B cell (primary cell): ENCODE data around the gene ABCG5. TPM values are rescaled to one million over a fixed set of nuclear protein-coding genes. Genes with fewer than 3 reads are reported as not detected.

Experiments
- ATAC-seq: fragments of 200-7000 bp; cut with Tn5 transposase; one replicate; pipeline ENCODE4 v1.10.0; 2021; ENCODE audit warnings: low read depth, mild to moderate bottlenecking, moderate number of reproducible peaks, moderate library complexity
- CTCF ChIA-PET: fragments of 350-600 bp; sonication (Branson Sonifier 250); formaldehyde crosslinking; loops from one replicate; lab custom pipeline; 2021; ENCODE audit warnings: antibody characterized with exemption, inconsistent platforms; lab: Charles Lee
- POLR2A ChIA-PET: fragments of 350-600 bp; sonication (Branson Sonifier 250); formaldehyde crosslinking; loops from one replicate; lab custom pipeline; 2021; ENCODE audit warnings: antibody characterized with exemption; lab: Charles Lee
- DNase-seq: peaks from one replicate; pipeline ENCODE4 v3.0.0; 2013
- H2AFZ ChIP-seq: 2 replicates; pipeline ENCODE4 v1.6.1; 2012; ENCODE audit warnings: mild to moderate bottlenecking, low read depth, low read length; ENCODE audit not compliant: insufficient read depth, poor library complexity, severe bottlenecking
- H3K27ac ChIP-seq, 2 donors: 1 replicate in 1 of 2; 2 replicates in 1 of 2; pipeline ENCODE4 v1.5.1; 2012 to 2013; ENCODE audit warnings: low read length in 2 of 2, mild to moderate bottlenecking in 2 of 2, moderate library complexity in 1 of 2
- H3K27me3 ChIP-seq, 4 experiments: fragments of 200-600 bp in 1 of 4; sonication (generic) in 1 of 4; replicated peaks in 1 of 4; 1 replicate in 2 of 4; 2 replicates in 2 of 4; pipeline versions ENCODE4 v1.6.1 to v1.7.0; 2013 to 2016; ENCODE audit warnings: low read length in 3 of 4, mild to moderate bottlenecking in 2 of 4, mixed read lengths in 1 of 4, moderate library complexity in 1 of 4; ENCODE audit not compliant: insufficient read depth in 4 of 4, control insufficient read depth in 3 of 4; ENCODE audit errors: control extremely low read depth in 1 of 4
- H3K36me3 ChIP-seq, 2 experiments: replicated peaks in 1 of 2; 1 replicate in 1 of 2; 2 replicates in 1 of 2; pipeline versions ENCODE4 v1.6.1 to v1.7.1; 2013; ENCODE audit warnings: low read length in 1 of 2; ENCODE audit not compliant: insufficient read depth in 2 of 2, control insufficient read depth in 1 of 2; ENCODE audit errors: control extremely low read depth in 1 of 2, extremely low read depth in 1 of 2
- H3K4me1 ChIP-seq, 2 donors: fragments of 200-600 bp in 1 of 2; sonication (generic) in 1 of 2; 1 replicate in 1 of 2; 2 replicates in 1 of 2; pipeline versions ENCODE4 v1.5.1 to v1.6.1; 2013 to 2017; ENCODE audit warnings: low read length in 2 of 2; ENCODE audit not compliant: control insufficient read depth in 2 of 2, insufficient read depth in 2 of 2
- H3K4me2 ChIP-seq: replicated peaks from 2 replicates; pipeline ENCODE3; 2012; ENCODE audit warnings: mild to moderate bottlenecking, low read depth, low read length; ENCODE audit not compliant: poor library complexity, severe bottlenecking
- H3K4me3 ChIP-seq, 5 experiments: fragments of 200-600 bp in 1 of 5; sonication (generic) in 1 of 5; 1 replicate in 3 of 5; 2 replicates in 2 of 5; pipeline versions ENCODE4 v1.5.1 to v1.7.0; 2011 to 2016; ENCODE audit warnings: low read length in 4 of 5, mild to moderate bottlenecking in 4 of 5, low read depth in 2 of 5, control low read depth in 1 of 5, moderate library complexity in 1 of 5; ENCODE audit not compliant: insufficient read depth in 1 of 5; ENCODE audit errors: control extremely low read depth in 1 of 5, extremely low read depth in 1 of 5
- H3K79me2 ChIP-seq: fragments of 200-600 bp; sonication (generic); one replicate; pipeline ENCODE4 v1.6.0; 2016; ENCODE audit warnings: low read length; ENCODE audit not compliant: control insufficient read depth, insufficient read depth
- H3K9ac ChIP-seq: fragments of 200-600 bp; sonication (generic); 2 replicates; pipeline ENCODE4 v1.6.1; 2017; ENCODE audit warnings: mild to moderate bottlenecking, low read length, moderate library complexity
- H3K9me3 ChIP-seq, 3 donors: one replicate each; pipeline versions ENCODE4 v1.6.1 to v1.7.1; 2013; ENCODE audit warnings: low read length in 2 of 3; ENCODE audit not compliant: control insufficient read depth in 2 of 3, insufficient read depth in 1 of 3; ENCODE audit errors: control extremely low read depth in 1 of 3
- H4K20me1 ChIP-seq: 2 replicates; pipeline ENCODE4 v1.6.0; 2012; ENCODE audit warnings: mild to moderate bottlenecking, low read length; ENCODE audit not compliant: insufficient read depth, control insufficient read depth, poor library complexity, severe bottlenecking
- H3K27ac Mint-ChIP-seq: one replicate; pipeline ENCODE4 v1.8.0; 2021; ENCODE audit warnings: mixed read lengths
- H3K27me3 Mint-ChIP-seq: one replicate; pipeline ENCODE4 v1.8.0; 2021; ENCODE audit warnings: mixed read lengths
- H3K4me1 Mint-ChIP-seq: one replicate; pipeline ENCODE4 v1.8.0; 2021; ENCODE audit warnings: mixed read lengths
- H3K4me3 Mint-ChIP-seq: one replicate; pipeline ENCODE4 v1.8.0; 2021; ENCODE audit warnings: mixed read lengths
- H3K9me3 Mint-ChIP-seq: one replicate; pipeline ENCODE4 v1.8.0; 2022; ENCODE audit warnings: mixed read lengths; ENCODE audit not compliant: insufficient read depth
- CTCF ChIP-seq: fragments of 200-600 bp; IDR thresholded peaks from one replicate; pipeline ENCODE4 v1.8.0; 2022; ENCODE audit warnings: antibody characterized with exemption, mild to moderate bottlenecking
- EZH2 ChIP-seq: IDR thresholded peaks from 2 replicates; pipeline ENCODE4 v1.6.1; 2012; ENCODE audit warnings: borderline replicate concordance, low read depth, mild to moderate bottlenecking, moderate library complexity, low read length; ENCODE audit not compliant: insufficient read depth, poor library complexity, severe bottlenecking
- WGBS: methylation state at CpG from one replicate; pipeline ENCODE4 v1.1.5; 2013; ENCODE audit warnings: missing lambda C conversion rate; ENCODE audit not compliant: insufficient coverage; 5-methylcytosine and 5-hydroxymethylcytosine counted together
- intact Hi-C: fragments of 100-400 bp; cut with micrococcal nuclease; formaldehyde crosslinking; loops from one replicate; pipeline ENCODE4 v1.10.0; 2022
- polyA plus RNA-seq: library from polyadenylated mRNA; depleted of rRNA; stranded (reverse); fragments of >200 nt; gene quantifications from 2 replicates; pipeline ENCODE4 v1.2.3, GENCODE V29; 2012
- total RNA-seq, 2 donors: library from RNA; stranded (reverse); fragments of 120-200 nt in 1 of 2; gene quantifications; 1 replicate in 1 of 2; 2 replicates in 1 of 2; pipeline versions ENCODE4 v1.2.3 to v1.2.4, GENCODE V29; 2013 to 2022

The ABCG5 gene
- total and polyA plus RNA-seq, 2 donors (not counting 1 experiment from before 2014, with no cell fraction given) = not detected

GRCh38 chr2:43885132-43885632 lies 46.5 kb upstream of the ABCG5 start:
- H3K27me3 ChIP-seq = no peaks in the 10 kb centered on the region
- no peaks in the 10 kb centered on the region for H3K9me3 Mint-ChIP-seq
- H3K9ac ChIP-seq = no peak overlapping the region
- CTCF ChIA-PET = no interaction called here
- no peak for DNase-seq
- H3K36me3 ChIP-seq = peaks cover 3 to 36% of the 10 kb centered on the region in 2 experiments
- no peaks in the 10 kb centered on the region for H3K4me1 Mint-ChIP-seq
- H3K79me2 ChIP-seq = no peaks in the 10 kb centered on the region
- TF ChIP-seq EZH2 (no peak), CTCF (no peak)
- H3K27ac ChIP-seq = no peak overlapping the region
- no peak overlapping the region for H3K27ac Mint-ChIP-seq
- no peak overlapping the region for H2AFZ ChIP-seq
- intact Hi-C loops = no loop called here
- H3K4me1 ChIP-seq = no peaks in the 10 kb centered on the region
- POLR2A ChIA-PET = no interaction called here
- H3K4me3 Mint-ChIP-seq = no peak overlapping the region
- H4K20me1 ChIP-seq = no peaks in the 10 kb centered on the region
- no peaks in the 10 kb centered on the region for H3K27me3 Mint-ChIP-seq
- no peak for ATAC-seq
- H3K9me3 ChIP-seq = no peaks in the 10 kb centered on the region
- 78% methylated on average over 4 of the region's 7 CpGs for WGBS
- H3K4me3 ChIP-seq = no peak overlapping the region
- no peak overlapping the region for H3K4me2 ChIP-seq

- H3K27ac ChIP-seq = no peak overlapping the region
- peaks cover 3 to 31% of the 10 kb centered on the region in 2 experiments for H3K36me3 ChIP-seq
- H3K79me2 ChIP-seq = no peaks in the 10 kb centered on the region
- H3K27me3 ChIP-seq = no peaks in the 10 kb centered on the region
- no peak for TF ChIP-seq CTCF
- no peak for TF ChIP-seq EZH2
- Mint-ChIP-seq H3K4me1 (no peaks in the 10 kb centered on the region), H3K9me3 (no peaks in the 10 kb centered on the region), H3K27me3 (no peaks in the 10 kb centered on the region), H3K27ac (no peak overlapping the region), H3K4me3 (no peak overlapping the region)
- no peak overlapping the region for H3K9ac ChIP-seq
- no peaks in the 10 kb centered on the region for H3K9me3 ChIP-seq
- ATAC-seq = no peak
- 100% methylated on average over 1 of the region's 5 CpGs for WGBS
- POLR2A ChIA-PET = no interaction called here
- no peak overlapping the region for H2AFZ ChIP-seq
- H3K4me2 ChIP-seq = no peak overlapping the region
- DNase-seq = no peak
- CTCF ChIA-PET = interaction anchor here (1.1 kb wide), 1 partner anchor 58 kb away, joined by 3 read pairs; no protein-coding TSS in a partner anchor
- H3K4me3 ChIP-seq = no peak overlapping the region
- no peaks in the 10 kb centered on the region for H3K4me1 ChIP-seq
- H4K20me1 ChIP-seq = no peaks in the 10 kb centered on the region
- intact Hi-C loops = no loop called here
These were observed 46.0 kb upstream of the ABCG5 start for GRCh38 chr2:43884689-43885088.
